Breast epithelium (tissue), 3 donors: Measurements from ENCODE around the gene ATRNL1.

ENCODE experiments used
- POLR2A ChIP-seq: fragments of 450-650 bp; IDR thresholded peaks from one replicate; pipeline ENCODE4 v1.6.1; 2016; ENCODE audit warnings: antibody characterized with exemption, mild to moderate bottlenecking, moderate library complexity
- POLR2AphosphoS5 ChIP-seq, 3 donors: sonication (generic); formaldehyde crosslinking; IDR thresholded peaks; one replicate each; pipeline ENCODE4 v1.6.1; 2017; ENCODE audit warnings: antibody characterized with exemption in 3 of 3
- TF ChIP-seq, protein P1 (sequence below), 3 donors: fragments of 450-650 bp; IDR thresholded peaks; one replicate each; pipeline ENCODE4 v1.5.1; 2016 to 2017; ENCODE audit warnings: antibody characterized with exemption in 3 of 3, mild to moderate bottlenecking in 3 of 3, moderate library complexity in 3 of 3

DNA sequence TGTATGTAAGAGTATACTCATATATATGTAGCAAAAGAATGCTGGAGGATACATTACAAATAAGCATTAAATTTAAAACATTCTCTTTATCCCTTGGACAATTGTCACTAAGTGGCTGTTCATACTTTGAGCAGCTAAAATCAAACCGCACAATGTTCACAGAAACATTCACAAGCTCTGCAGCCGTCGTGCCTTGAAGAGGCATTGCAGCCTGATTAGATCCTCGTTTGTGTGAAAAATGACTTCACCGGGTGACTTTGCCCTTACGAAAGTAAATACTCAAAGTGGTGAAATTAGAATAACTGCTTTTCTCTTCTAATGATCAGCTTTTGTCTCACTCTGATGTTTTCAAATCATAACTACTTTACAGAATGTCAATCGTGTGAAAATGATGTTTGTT, 860.8 kb downstream of the ATRNL1 start:
- TF ChIP-seq, protein P1, sequence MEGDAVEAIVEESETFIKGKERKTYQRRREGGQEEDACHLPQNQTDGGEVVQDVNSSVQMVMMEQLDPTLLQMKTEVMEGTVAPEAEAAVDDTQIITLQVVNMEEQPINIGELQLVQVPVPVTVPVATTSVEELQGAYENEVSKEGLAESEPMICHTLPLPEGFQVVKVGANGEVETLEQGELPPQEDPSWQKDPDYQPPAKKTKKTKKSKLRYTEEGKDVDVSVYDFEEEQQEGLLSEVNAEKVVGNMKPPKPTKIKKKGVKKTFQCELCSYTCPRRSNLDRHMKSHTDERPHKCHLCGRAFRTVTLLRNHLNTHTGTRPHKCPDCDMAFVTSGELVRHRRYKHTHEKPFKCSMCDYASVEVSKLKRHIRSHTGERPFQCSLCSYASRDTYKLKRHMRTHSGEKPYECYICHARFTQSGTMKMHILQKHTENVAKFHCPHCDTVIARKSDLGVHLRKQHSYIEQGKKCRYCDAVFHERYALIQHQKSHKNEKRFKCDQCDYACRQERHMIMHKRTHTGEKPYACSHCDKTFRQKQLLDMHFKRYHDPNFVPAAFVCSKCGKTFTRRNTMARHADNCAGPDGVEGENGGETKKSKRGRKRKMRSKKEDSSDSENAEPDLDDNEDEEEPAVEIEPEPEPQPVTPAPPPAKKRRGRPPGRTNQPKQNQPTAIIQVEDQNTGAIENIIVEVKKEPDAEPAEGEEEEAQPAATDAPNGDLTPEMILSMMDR (IDR thresholded peaks at IDR 0.05), result no peak
- no peak for TF ChIP-seq POLR2AphosphoS5 (IDR thresholded peaks at IDR 0.05)
- no peak for TF ChIP-seq POLR2A
